Osteoblast (primary cell): ENCODE results near the gene HOXA9. TPM values are rescaled to one million over a fixed set of nuclear protein-coding genes. Genes with fewer than 3 reads are reported as not detected.
A peak's percentile ranks its signal among the peaks of the same experiment; 100 is the strongest.

Source experiments
- DNase-seq: peaks from one replicate; pipeline ENCODE4 v3.0.0; 2011; ENCODE audit warnings: low spot score, mixed read lengths; ENCODE audit not compliant: insufficient read length; ENCODE audit errors: missing footprints
- H2AFZ ChIP-seq: 2 replicates; pipeline ENCODE4 v1.6.0; 2011; ENCODE audit warnings: mild to moderate bottlenecking, low read length
- H3K27ac ChIP-seq: 2 replicates; pipeline ENCODE4 v1.5.1; 2011; ENCODE audit warnings: mild to moderate bottlenecking, low read depth, low read length, moderate library complexity
- H3K27me3 ChIP-seq: 2 replicates; pipeline ENCODE4 v1.6.0; 2012; ENCODE audit warnings: mild to moderate bottlenecking, control low read depth, inconsistent platforms, low read length, moderate library complexity; ENCODE audit not compliant: insufficient read depth
- H3K36me3 ChIP-seq: 2 replicates; pipeline ENCODE4 v1.5.1; 2011; ENCODE audit warnings: mild to moderate bottlenecking, low read length, control low read depth, moderate library complexity; ENCODE audit not compliant: insufficient read depth
- H3K4me1 ChIP-seq: 2 replicates; pipeline ENCODE4 v1.5.1; 2011; ENCODE audit warnings: mild to moderate bottlenecking, low read length, control low read depth, moderate library complexity; ENCODE audit not compliant: insufficient read depth
- H3K4me2 ChIP-seq: 2 replicates; pipeline ENCODE4 v1.6.0; 2011; ENCODE audit warnings: mild to moderate bottlenecking, low read length; ENCODE audit not compliant: insufficient read depth
- H3K4me3 ChIP-seq: fragments of 200-600 bp; sonication (generic); 3 replicates; pipeline ENCODE4 v1.5.1; 2012; ENCODE audit warnings: mild to moderate bottlenecking, low read length, inconsistent platforms; ENCODE audit not compliant: insufficient read depth
- H3K79me2 ChIP-seq: 2 replicates; pipeline ENCODE4 v1.6.0; 2012; ENCODE audit warnings: mild to moderate bottlenecking, low read length, control low read depth, inconsistent platforms; ENCODE audit not compliant: insufficient read depth
- H3K9me3 ChIP-seq: 2 replicates; pipeline ENCODE4 v1.5.1; 2011; ENCODE audit warnings: low read depth, low read length, control low read depth
- H4K20me1 ChIP-seq: 2 replicates; pipeline ENCODE4 v1.6.0; 2012; ENCODE audit warnings: mild to moderate bottlenecking, low read length, control low read depth; ENCODE audit not compliant: insufficient read depth
- total RNA-seq: library from RNA; depleted of rRNA; stranded (reverse); fragments of >200 nt; gene quantifications from 2 replicates; pipeline ENCODE4 v1.2.3, GENCODE V29; 2012
- TF ChIP-seq, protein P1 (sequence below): IDR thresholded peaks from 2 replicates; pipeline ENCODE4 v1.5.1; 2011; ENCODE audit warnings: mild to moderate bottlenecking, low read depth, low read length, moderate library complexity; ENCODE audit errors: extremely low read depth

The HOXA9 gene
- total RNA-seq, 1 donor, result 19.5 TPM

DNA sequence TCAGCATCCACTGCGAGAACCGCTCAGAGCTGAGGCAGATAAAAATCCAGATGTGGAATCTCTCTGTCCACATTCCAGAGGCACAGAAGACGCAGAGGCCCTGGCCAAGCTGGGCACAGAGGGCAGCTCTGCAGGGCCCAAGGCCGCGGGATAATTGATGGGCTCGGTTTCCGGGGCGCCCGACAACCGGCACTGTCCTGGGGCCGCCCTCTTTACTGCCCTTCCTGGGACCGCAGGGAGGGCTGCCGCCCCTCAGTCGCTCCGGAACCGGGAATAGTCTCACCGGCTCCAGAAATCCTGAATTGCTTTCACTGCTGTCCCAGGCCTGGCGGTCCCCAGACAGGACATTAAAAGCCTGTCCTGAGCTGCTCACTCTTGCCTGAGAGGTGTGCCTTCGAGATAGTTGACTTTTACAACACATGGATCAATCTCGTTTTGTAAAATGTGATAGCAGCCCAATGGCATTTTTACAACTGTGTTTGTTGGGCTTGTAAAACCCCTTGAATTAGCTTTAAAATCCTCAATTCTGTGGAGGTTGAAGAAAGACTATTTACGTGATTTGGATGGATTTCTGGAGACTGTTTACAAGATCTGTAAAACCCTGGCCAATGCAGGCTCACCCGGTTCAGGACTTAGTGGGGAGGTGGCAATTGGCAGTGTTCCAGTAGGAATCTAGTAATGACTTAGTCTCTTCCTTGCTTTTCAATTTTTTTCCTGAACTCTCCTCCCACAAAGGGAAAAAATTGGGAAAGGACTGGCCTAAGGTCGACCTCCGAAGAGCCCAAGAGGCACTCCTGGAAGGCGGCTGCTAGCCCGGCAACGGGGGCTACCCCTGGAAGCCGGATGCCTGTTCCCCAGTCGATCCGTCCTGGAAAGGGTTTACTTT, 16.3 kb downstream of the HOXA9 start:
- TF ChIP-seq, protein P1, sequence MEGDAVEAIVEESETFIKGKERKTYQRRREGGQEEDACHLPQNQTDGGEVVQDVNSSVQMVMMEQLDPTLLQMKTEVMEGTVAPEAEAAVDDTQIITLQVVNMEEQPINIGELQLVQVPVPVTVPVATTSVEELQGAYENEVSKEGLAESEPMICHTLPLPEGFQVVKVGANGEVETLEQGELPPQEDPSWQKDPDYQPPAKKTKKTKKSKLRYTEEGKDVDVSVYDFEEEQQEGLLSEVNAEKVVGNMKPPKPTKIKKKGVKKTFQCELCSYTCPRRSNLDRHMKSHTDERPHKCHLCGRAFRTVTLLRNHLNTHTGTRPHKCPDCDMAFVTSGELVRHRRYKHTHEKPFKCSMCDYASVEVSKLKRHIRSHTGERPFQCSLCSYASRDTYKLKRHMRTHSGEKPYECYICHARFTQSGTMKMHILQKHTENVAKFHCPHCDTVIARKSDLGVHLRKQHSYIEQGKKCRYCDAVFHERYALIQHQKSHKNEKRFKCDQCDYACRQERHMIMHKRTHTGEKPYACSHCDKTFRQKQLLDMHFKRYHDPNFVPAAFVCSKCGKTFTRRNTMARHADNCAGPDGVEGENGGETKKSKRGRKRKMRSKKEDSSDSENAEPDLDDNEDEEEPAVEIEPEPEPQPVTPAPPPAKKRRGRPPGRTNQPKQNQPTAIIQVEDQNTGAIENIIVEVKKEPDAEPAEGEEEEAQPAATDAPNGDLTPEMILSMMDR, result no peak
- Histone ChIP-seq H3K9me3 (no peaks in the 10 kb centered on the region), H3K4me3 (peak overlapping the region; percentile 93), H4K20me1 (peaks cover 13% of the 10 kb centered on the region), H3K27ac (peak overlapping the region; percentile 88), H3K79me2 (peaks cover 96% of the 10 kb centered on the region), H3K4me1 (peaks cover 52% of the 10 kb centered on the region), H3K36me3 (peaks cover 27% of the 10 kb centered on the region), H2AFZ (peak overlapping the region; percentile 77), H3K27me3 (no peaks in the 10 kb centered on the region), H3K4me2 (peak overlapping the region; percentile 99)
- peak; percentile 89 for DNase-seq

DNA sequence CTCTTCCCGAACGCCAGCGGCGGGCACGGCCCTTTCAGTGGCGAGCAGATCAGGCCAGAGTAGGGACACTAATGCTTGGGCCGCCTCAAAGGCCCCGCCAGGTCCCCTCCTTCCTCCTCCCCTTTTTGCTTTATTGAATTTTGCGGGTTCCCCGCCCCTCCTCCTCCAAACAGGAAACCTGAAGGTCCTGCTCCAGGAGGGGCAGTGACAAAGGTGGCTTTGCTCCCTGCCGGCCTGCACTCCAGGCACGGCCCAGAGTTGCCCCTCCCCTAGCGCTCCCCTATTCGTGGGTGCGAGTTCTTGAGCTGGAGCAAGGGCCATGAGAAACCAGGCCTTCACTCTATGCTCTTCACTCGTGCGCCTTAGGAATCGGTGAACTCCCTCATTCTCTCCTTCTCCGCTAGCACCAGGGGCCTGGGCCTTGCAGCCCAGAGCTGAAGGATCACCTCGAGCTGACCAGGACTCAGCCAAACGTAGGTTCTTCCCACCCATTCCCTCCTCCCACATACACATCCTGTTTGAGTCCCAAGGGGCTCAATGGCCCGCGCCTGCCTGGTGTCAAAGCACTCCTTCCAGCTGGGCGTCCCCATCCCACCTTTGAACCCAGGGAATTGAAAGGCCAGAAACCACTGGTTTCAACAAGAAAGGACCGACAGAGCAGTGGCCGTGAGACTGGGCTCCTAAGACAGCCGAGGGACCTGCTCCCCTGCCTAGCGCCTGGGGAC, 17.1 kb downstream of the HOXA9 start:
- TF ChIP-seq, protein P1, result no peak
- Histone ChIP-seq H3K4me3 (peak overlapping the region; percentile 93), H3K9me3 (no peaks in the 10 kb centered on the region), H3K4me1 (peaks cover 44% of the 10 kb centered on the region), H3K27me3 (no peaks in the 10 kb centered on the region), H3K36me3 (peaks cover 35% of the 10 kb centered on the region), H3K79me2 (peaks cover 96% of the 10 kb centered on the region), H3K4me2 (peak overlapping the region; percentile 99), H4K20me1 (peaks cover 13% of the 10 kb centered on the region), H3K27ac (peak overlapping the region; percentile 88), H2AFZ (peak overlapping the region; percentile 77)
- peak; percentile 92 for DNase-seq

DNA sequence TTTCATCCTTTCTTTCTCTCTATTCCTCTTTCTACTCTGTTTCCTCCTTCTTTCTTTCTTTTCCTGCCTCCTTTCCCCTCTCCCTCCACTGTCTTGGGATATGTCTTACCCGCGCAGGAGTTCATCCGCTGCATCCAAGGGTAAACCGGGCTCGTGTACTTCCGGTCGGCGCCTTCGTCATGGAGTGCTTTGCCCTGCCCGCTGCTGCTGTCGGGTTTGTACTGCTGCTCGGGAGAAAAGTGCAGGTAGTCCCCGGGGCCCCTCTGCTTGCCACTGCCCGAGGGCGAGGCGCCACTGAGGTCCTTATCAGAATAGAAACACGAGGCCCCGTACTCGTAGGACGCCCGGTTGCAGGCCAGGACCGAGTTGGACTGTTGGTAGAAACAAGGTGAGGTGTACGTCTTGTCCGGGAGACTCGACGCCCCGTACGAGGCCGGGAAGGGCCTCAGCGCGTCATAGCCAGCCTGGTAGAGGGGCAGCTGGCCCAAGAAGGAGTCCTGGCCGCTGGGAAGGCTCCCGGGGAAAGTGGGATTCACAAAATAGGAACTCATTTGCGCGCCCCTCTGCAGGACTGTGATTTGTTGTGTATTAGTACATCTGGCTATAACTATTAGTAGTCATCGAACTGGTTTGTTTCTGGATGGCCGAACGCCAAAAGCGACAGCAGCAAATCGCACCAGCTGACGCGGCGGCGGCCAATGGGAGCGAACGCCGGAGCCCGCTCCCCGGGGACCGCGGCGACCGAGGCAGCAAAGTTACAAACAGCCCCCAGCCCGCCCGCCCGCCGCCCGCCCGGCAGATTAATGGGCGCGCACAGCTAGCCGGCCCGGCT, 17.9 kb downstream of the HOXA9 start, which contains the start of gene HOXA6:
Gene HOXA6 (minus strand): TSS at position 576 of the 832 bp plus-strand sequence. CDS start 25 bp downstream, at position 551.
- Histone ChIP-seq H3K9me3 (no peaks in the 10 kb centered on the region), H3K4me2 (peak within 1 kb of the TSS; percentile 99), H4K20me1 (peaks cover 13% of the 10 kb centered on the region), H3K27ac (peak within 1 kb of the TSS; percentile 88), H3K79me2 (peaks cover 98% of the 10 kb centered on the region), H3K4me3 (peak within 1 kb of the TSS; percentile 93), H3K4me1 (peaks cover 37% of the 10 kb centered on the region), H2AFZ (peak within 1 kb of the TSS; percentile 81), H3K27me3 (no peaks in the 10 kb centered on the region), H3K36me3 (peaks cover 38% of the 10 kb centered on the region)
- TF ChIP-seq, protein P1, result no peak
- peak; percentile 93 for DNase-seq
